Natural killer cell (primary cell): Measurements from ENCODE around the gene TRAF3IP1. TPM values are rescaled to one million over a fixed set of nuclear protein-coding genes. Genes with fewer than 3 reads are reported as not detected.
A peak's percentile ranks its signal among the peaks of the same experiment; 100 is the strongest.

ENCODE experiments used
- ATAC-seq, 3 donors: fragments of 150-1000 bp in 2 of 3; fragments of 200-7000 bp in 1 of 3; cut with Tn5 transposase; 1 replicate in 1 of 3; 2 replicates in 2 of 3; pipeline ENCODE4 v1.10.0; 2021; ENCODE audit warnings: mild to moderate bottlenecking in 2 of 3, moderate library complexity in 2 of 3
- DNase-seq, 2 donors: peaks; one replicate each; pipeline versions ENCODE4 v3.0.0 to v3.0.0-alpha.2; 2013 to 2021; ENCODE audit warnings: mixed read lengths in 1 of 2
- H3K27ac ChIP-seq: one replicate; pipeline ENCODE4 v1.5.1; 2013; ENCODE audit warnings: mild to moderate bottlenecking, low read length
- H3K27me3 ChIP-seq: one replicate; pipeline ENCODE4 v1.6.1; 2013; ENCODE audit warnings: low read length; ENCODE audit not compliant: control insufficient read depth, insufficient read depth
- H3K36me3 ChIP-seq: one replicate; pipeline ENCODE4 v1.6.1; 2013; ENCODE audit warnings: low read length; ENCODE audit not compliant: control insufficient read depth, insufficient read depth
- H3K4me1 ChIP-seq: one replicate; pipeline ENCODE4 v1.6.1; 2013; ENCODE audit warnings: low read length; ENCODE audit not compliant: control insufficient read depth, insufficient read depth
- H3K4me3 ChIP-seq: one replicate; pipeline ENCODE4 v1.5.1; 2013; ENCODE audit warnings: low read length
- H3K9me3 ChIP-seq: one replicate; pipeline ENCODE4 v1.6.1; 2013; ENCODE audit warnings: low read length; ENCODE audit not compliant: control insufficient read depth, insufficient read depth
- H3K27ac Mint-ChIP-seq, 2 donors: one replicate each; pipeline ENCODE4 v1.8.0; 2022; ENCODE audit warnings: mild to moderate bottlenecking in 2 of 2, mixed read lengths in 2 of 2, moderate library complexity in 1 of 2
- H3K27me3 Mint-ChIP-seq, 2 donors: one replicate each; pipeline ENCODE4 v1.8.0; 2022; ENCODE audit warnings: low read depth in 2 of 2, mixed read lengths in 2 of 2
- H3K36me3 Mint-ChIP-seq: one replicate; pipeline ENCODE4 v1.8.0; 2022; ENCODE audit warnings: mixed read lengths
- H3K4me1 Mint-ChIP-seq, 2 donors: one replicate each; pipeline ENCODE4 v1.8.0; 2022; ENCODE audit warnings: mixed read lengths in 2 of 2
- H3K4me3 Mint-ChIP-seq: one replicate; pipeline ENCODE4 v1.8.0; 2022; ENCODE audit warnings: mild to moderate bottlenecking, moderate library complexity, mixed read lengths
- H3K9me3 Mint-ChIP-seq, 2 donors: one replicate each; pipeline ENCODE4 v1.8.0; 2022; ENCODE audit warnings: mixed read lengths in 2 of 2
- WGBS: methylation state at CpG from one replicate; pipeline ENCODE4 v1.1.7; 2013; ENCODE audit warnings: missing lambda C conversion rate; ENCODE audit not compliant: insufficient coverage; 5-methylcytosine and 5-hydroxymethylcytosine counted together
- intact Hi-C: fragments of 100-400 bp; cut with micrococcal nuclease; formaldehyde crosslinking; loops from one replicate; pipeline ENCODE4 v1.14.2; 2022
- total RNA-seq, 4 donors: library from RNA; stranded (reverse); fragments of 120-200 nt in 1 of 4; gene quantifications; one replicate each; pipeline versions ENCODE4 v1.2.3 to v1.2.4, GENCODE V29; 2013 to 2022
- TF ChIP-seq, protein P1 (sequence below): fragments of 200-600 bp; IDR thresholded peaks from one replicate; pipeline ENCODE4 v1.8.0; 2022; ENCODE audit warnings: antibody characterized with exemption

Gene TRAF3IP1
- total RNA-seq, 3 donors from 2014 or later (not counting 1 experiment from before 2014, with no cell fraction given): 9.7 to 11.9 (median 11.3) TPM

DNA sequence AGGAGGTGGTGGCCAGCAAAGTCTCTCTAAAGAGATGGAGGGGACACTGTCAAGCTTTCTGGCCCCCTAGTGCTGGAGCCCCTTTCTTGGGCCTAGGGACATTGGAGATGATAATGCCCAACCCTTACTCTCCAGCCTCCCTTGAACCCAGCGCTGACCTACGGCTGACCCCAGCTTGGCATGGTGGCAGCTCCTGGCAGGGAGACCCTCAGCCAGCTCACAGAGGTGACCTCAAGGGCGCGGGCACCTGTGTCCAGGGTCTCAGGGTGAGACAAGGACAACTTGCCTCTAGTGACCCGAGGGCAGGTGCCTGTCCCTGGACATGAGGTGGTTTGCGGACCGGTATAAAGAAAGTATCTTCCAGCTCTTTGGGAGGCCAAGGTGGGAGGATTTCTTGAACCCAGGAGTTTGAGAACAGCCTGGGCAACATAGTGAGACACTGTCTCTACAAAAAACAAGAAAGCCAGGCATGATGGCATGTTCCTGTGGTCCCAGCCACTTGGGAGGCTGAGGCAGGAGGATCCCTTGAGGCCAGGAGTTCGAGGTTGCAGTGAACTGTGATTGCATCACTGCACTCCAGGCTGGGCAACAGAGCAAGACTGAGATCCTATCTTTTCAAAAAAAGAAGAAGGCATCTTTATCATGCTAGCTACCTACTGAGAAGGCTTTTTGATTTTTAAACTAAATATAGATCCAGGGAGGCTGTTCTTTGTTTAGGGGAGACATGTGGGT, 28.6 kb upstream of the TRAF3IP1 start:
- no peaks in the 10 kb centered on the region for H3K36me3 ChIP-seq
- H3K36me3 Mint-ChIP-seq: no peaks in the 10 kb centered on the region
- no peaks in the 10 kb centered on the region for H3K9me3 ChIP-seq
- 97% methylated on average over 8 of the region's 8 CpGs for WGBS
- H3K27me3 Mint-ChIP-seq: peaks cover 0 to 3% of the 10 kb centered on the region in 2 donors
- H3K4me3 ChIP-seq: no peak overlapping the region
- H3K9me3 Mint-ChIP-seq: no peaks in the 10 kb centered on the region
- DNase-seq: no peak
- no peaks in the 10 kb centered on the region for H3K27me3 ChIP-seq
- H3K27ac Mint-ChIP-seq: peak overlapping the region in 1 of 2 donors; percentile 98
- TF ChIP-seq, protein P1, sequence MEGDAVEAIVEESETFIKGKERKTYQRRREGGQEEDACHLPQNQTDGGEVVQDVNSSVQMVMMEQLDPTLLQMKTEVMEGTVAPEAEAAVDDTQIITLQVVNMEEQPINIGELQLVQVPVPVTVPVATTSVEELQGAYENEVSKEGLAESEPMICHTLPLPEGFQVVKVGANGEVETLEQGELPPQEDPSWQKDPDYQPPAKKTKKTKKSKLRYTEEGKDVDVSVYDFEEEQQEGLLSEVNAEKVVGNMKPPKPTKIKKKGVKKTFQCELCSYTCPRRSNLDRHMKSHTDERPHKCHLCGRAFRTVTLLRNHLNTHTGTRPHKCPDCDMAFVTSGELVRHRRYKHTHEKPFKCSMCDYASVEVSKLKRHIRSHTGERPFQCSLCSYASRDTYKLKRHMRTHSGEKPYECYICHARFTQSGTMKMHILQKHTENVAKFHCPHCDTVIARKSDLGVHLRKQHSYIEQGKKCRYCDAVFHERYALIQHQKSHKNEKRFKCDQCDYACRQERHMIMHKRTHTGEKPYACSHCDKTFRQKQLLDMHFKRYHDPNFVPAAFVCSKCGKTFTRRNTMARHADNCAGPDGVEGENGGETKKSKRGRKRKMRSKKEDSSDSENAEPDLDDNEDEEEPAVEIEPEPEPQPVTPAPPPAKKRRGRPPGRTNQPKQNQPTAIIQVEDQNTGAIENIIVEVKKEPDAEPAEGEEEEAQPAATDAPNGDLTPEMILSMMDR: no peak
- no peak overlapping the region for H3K4me3 Mint-ChIP-seq
- ATAC-seq: no peak
- intact Hi-C loops: no loop called here
- H3K27ac ChIP-seq: no peak overlapping the region
- H3K4me1 ChIP-seq: peaks cover 34% of the 10 kb centered on the region
- H3K4me1 Mint-ChIP-seq: peaks cover 34 to 38% of the 10 kb centered on the region in 2 donors

DNA sequence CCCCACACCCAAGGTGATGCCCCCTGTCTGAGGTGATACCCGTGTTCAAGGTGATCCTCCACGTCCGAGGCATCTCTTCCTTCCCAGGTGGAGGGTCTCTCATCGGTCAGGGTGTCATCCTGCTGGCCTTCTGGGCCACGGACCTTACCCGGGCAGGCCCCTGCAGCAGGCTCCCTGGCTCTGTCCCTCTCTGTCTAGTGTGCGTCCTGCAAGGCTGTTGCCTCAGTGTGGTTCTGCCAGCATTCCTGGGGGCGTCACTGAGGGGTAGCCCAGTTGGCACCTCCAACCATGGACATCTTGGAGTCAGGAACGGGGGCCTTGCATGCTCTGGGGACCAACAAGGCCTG, 26.3 kb upstream of the TRAF3IP1 start:
- intact Hi-C loops: no loop called here
- Mint-ChIP-seq H3K9me3 (no peaks in the 10 kb centered on the region), H3K4me3 (no peak overlapping the region), H3K4me1 (peaks cover 18 to 19% of the 10 kb centered on the region in 2 donors), H3K27ac (no peak overlapping the region), H3K36me3 (no peaks in the 10 kb centered on the region), H3K27me3 (peaks cover 0 to 3% of the 10 kb centered on the region in 2 donors)
- Histone ChIP-seq H3K27me3 (no peaks in the 10 kb centered on the region), H3K27ac (no peak overlapping the region), H3K9me3 (no peaks in the 10 kb centered on the region), H3K36me3 (no peaks in the 10 kb centered on the region), H3K4me1 (peaks cover 18% of the 10 kb centered on the region), H3K4me3 (no peak overlapping the region)
- 93% methylated on average over 9 of the region's 9 CpGs for WGBS
- ATAC-seq (no peak), DNase-seq (no peak)
- TF ChIP-seq, protein P1: no peak

DNA sequence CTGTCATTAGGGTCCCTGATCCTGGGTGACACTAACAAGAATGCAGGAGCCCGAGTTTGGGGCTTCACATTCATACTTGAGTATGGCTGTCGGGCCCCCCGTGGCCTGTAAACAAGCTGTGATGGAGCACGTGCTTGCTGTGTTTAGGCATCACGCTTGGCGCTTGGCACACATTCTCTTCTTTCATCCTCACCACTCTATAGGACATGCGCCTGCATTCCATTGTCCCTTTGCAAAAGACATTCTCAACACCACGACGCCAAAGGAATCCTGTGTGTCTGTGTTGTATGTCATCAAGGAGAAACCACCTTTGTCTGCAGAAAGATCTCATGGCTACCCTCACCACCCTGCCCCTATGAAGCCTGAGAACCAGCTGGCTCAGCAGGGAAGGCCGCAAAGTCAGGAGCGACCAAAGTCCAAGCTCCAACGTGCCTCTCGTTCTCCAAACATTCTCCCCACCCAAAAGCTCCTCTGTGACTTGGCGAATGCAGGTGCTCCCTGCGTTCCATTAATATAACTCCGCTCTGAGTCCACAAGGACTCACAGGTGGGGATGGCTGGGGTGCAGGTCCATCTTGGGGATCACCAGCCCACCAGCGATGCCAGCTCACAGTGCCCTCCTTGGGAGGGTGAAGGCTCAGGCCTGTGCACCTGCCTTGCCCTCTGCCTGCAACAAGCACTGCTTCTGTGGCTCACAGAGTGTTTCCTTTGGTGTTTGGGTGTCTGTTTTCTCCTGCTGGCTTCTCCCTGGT, 25.8 kb upstream of the TRAF3IP1 start:
- no peaks in the 10 kb centered on the region for H3K36me3 ChIP-seq
- Mint-ChIP-seq H3K27me3 (peaks cover 0 to 3% of the 10 kb centered on the region in 2 donors), H3K27ac (no peak overlapping the region), H3K4me1 (peaks cover 12 to 13% of the 10 kb centered on the region in 2 donors), H3K4me3 (no peak overlapping the region), H3K36me3 (no peaks in the 10 kb centered on the region), H3K9me3 (no peaks in the 10 kb centered on the region)
- no peak for ATAC-seq
- H3K27me3 ChIP-seq: no peaks in the 10 kb centered on the region
- H3K27ac ChIP-seq: no peak overlapping the region
- intact Hi-C loops: no loop called here
- no peak for DNase-seq
- H3K9me3 ChIP-seq: no peaks in the 10 kb centered on the region
- no peak overlapping the region for H3K4me3 ChIP-seq
- H3K4me1 ChIP-seq: peaks cover 13% of the 10 kb centered on the region
- 92% methylated on average over 17 of the region's 17 CpGs for WGBS
- TF ChIP-seq, protein P1: no peak
